SK-N-SH treated with all-trans-retinoic acid at 6 μM for 48 hours (cell line): ENCODE data around the gene KIAA1755.

Source experiments
- ATAC-seq: fragments of 200-7000 bp; cut with Tn5 transposase; 3 replicates; pipeline ENCODE4 v1.9.1; 2020; ENCODE audit warnings: mild to moderate bottlenecking, moderate library complexity
- ARNTL ChIP-seq: fragments of 450-650 bp; formaldehyde crosslinking; IDR thresholded peaks from 2 replicates; pipeline ENCODE4 v1.5.0; 2020; ENCODE audit warnings: low read depth, mild to moderate bottlenecking, moderate library complexity, borderline replicate concordance
- BACH2 ChIP-seq: fragments of 250-450 bp; sonication (Bioruptor Pico); IDR thresholded peaks from 2 replicates; pipeline ENCODE4 v1.9.0; 2021; ENCODE audit warnings: mild to moderate bottlenecking, borderline replicate concordance
- CSDC2 ChIP-seq: fragments of 250-450 bp; sonication (Bioruptor Pico); IDR thresholded peaks from 2 replicates; pipeline ENCODE4 v1.5.0; 2020; ENCODE audit warnings: mild to moderate bottlenecking, moderate library complexity
- ESRRG ChIP-seq: fragments of 250-450 bp; sonication (Bioruptor Pico); IDR thresholded peaks from 2 replicates; pipeline ENCODE4 v1.6.1; 2021; ENCODE audit warnings: mild to moderate bottlenecking
- GLIS3 ChIP-seq: fragments of 250-450 bp; sonication (Bioruptor Pico); IDR thresholded peaks from 2 replicates; pipeline ENCODE4 v1.5.0; 2020; ENCODE audit warnings: mild to moderate bottlenecking, moderate library complexity
- ISL1 ChIP-seq: fragments of 250-450 bp; sonication (Bioruptor Pico); IDR thresholded peaks from 2 replicates; pipeline ENCODE4 v2.1.2; 2022; ENCODE audit warnings: mild to moderate bottlenecking, moderate library complexity
- OSR1 ChIP-seq: fragments of 250-450 bp; sonication (Bioruptor Pico); IDR thresholded peaks from 2 replicates; pipeline ENCODE4 v1.8.0; 2022; ENCODE audit warnings: moderate library complexity, mild to moderate bottlenecking, inconsistent platforms
- PPARA ChIP-seq: fragments of 250-450 bp; sonication (Bioruptor Pico); IDR thresholded peaks from 2 replicates; pipeline ENCODE4 v1.5.0; 2020; ENCODE audit warnings: mild to moderate bottlenecking, borderline replicate concordance
- RARB ChIP-seq: fragments of 250-450 bp; sonication (Bioruptor Pico); IDR thresholded peaks from 2 replicates; pipeline ENCODE4 v1.8.0; 2021; ENCODE audit warnings: mild to moderate bottlenecking, moderate library complexity
- SNAI2 ChIP-seq: fragments of 250-450 bp; sonication (Bioruptor Pico); IDR thresholded peaks from 2 replicates; pipeline ENCODE4 v1.5.0; 2020; ENCODE audit warnings: mild to moderate bottlenecking, moderate library complexity
- ZFP3 ChIP-seq: fragments of 250-450 bp; sonication (Bioruptor Pico); IDR thresholded peaks from 2 replicates; pipeline ENCODE4 v1.5.0; 2020; ENCODE audit warnings: mild to moderate bottlenecking, moderate library complexity
- ZNF565 ChIP-seq: fragments of 450-650 bp; formaldehyde crosslinking; conservative IDR thresholded peaks from 2 replicates; pipeline ENCODE4 v1.5.0; 2020; ENCODE audit warnings: low read depth, mild to moderate bottlenecking, moderate library complexity
- ZNF70 ChIP-seq: fragments of 450-650 bp; formaldehyde crosslinking; IDR thresholded peaks from 2 replicates; pipeline ENCODE4 v1.5.0; 2020; ENCODE audit warnings: mild to moderate bottlenecking, moderate library complexity
- ZNF8 ChIP-seq: fragments of 450-650 bp; formaldehyde crosslinking; IDR thresholded peaks from 2 replicates; pipeline ENCODE4 v1.5.0; 2020; ENCODE audit warnings: mild to moderate bottlenecking, moderate library complexity
- TF ChIP-seq, protein P1 (sequence below): fragments of 250-450 bp; sonication (Bioruptor Pico); IDR thresholded peaks from 2 replicates; pipeline ENCODE4 v1.8.0; 2021; ENCODE audit warnings: low read depth, mild to moderate bottlenecking, moderate library complexity, borderline replicate concordance
- TF ChIP-seq, protein P2 (sequence below): fragments of 250-450 bp; sonication (Bioruptor Pico); IDR thresholded peaks from 2 replicates; pipeline ENCODE4 v1.5.1; 2021; ENCODE audit warnings: mild to moderate bottlenecking, moderate library complexity
- TF ChIP-seq, protein P3 (sequence below): fragments of 250-450 bp; sonication (Bioruptor Pico); IDR thresholded peaks from 2 replicates; pipeline ENCODE4 v1.5.0; 2020; ENCODE audit warnings: mild to moderate bottlenecking, moderate library complexity
- TF ChIP-seq, protein P4 (sequence below): fragments of 250-450 bp; sonication (Bioruptor Pico); IDR thresholded peaks from 2 replicates; pipeline ENCODE4 v1.8.0; 2020; ENCODE audit warnings: mild to moderate bottlenecking, moderate library complexity, borderline replicate concordance

The KIAA1755 gene

DNA sequence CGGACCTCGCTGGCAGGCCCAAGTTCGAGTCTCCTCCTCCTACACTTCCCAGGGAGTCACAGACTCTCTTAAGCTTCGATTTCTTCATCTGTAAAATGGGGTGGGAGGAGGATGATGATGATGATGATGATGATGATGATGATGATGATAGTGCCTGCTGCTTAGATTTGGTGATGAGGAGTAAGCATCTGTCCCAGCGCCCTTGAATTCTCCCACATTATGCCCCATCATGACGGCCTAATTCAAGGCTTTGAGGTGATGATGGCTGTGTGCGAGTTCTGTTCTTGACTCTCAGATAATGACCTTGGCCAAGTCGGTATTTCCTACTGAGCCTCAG lies 487 bp upstream of the KIAA1755 start:
- no peak for ATAC-seq
- TF ChIP-seq BACH2 (CRISPR knock-in tag) (no peak), ARNTL (CRISPR knock-in tag) (no peak)
- TF ChIP-seq, protein P1, sequence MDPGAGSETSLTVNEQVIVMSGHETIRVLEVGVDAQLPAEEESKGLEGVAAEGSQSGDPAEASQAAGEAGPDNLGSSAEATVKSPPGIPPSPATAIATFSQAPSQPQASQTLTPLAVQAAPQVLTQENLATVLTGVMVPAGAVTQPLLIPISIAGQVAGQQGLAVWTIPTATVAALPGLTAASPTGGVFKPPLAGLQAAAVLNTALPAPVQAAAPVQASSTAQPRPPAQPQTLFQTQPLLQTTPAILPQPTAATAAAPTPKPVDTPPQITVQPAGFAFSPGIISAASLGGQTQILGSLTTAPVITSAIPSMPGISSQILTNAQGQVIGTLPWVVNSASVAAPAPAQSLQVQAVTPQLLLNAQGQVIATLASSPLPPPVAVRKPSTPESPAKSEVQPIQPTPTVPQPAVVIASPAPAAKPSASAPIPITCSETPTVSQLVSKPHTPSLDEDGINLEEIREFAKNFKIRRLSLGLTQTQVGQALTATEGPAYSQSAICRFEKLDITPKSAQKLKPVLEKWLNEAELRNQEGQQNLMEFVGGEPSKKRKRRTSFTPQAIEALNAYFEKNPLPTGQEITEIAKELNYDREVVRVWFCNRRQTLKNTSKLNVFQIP (CRISPR knock-in tag) = no peak
- TF ChIP-seq, all 23 proteins: peak for 0

DNA sequence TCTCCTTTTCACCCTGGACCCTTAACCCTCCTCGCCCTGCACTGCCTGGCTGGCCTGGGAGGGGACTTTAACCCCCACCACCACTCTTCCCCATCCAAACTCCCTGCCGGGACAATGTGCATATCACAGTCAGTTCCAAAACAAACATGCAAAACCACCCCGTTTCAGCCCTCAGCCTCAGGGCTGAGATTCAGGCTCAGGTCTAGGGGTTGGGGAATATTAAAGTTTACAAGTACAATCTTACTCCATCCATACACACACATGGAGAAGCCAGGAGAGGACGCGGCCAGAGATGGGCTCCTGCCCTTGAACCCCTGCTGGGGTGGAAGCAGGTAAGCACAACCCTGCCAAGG lies 534 bp downstream of the KIAA1755 start:
- TF ChIP-seq, protein P2, sequence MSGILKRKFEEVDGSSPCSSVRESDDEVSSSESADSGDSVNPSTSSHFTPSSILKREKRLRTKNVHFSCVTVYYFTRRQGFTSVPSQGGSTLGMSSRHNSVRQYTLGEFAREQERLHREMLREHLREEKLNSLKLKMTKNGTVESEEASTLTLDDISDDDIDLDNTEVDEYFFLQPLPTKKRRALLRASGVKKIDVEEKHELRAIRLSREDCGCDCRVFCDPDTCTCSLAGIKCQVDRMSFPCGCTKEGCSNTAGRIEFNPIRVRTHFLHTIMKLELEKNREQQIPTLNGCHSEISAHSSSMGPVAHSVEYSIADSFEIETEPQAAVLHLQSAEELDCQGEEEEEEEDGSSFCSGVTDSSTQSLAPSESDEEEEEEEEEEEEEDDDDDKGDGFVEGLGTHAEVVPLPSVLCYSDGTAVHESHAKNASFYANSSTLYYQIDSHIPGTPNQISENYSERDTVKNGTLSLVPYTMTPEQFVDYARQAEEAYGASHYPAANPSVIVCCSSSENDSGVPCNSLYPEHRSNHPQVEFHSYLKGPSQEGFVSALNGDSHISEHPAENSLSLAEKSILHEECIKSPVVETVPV = no peak
- TF ChIP-seq OSR1 (CRISPR knock-in tag) = no peak
- TF ChIP-seq GLIS3 (CRISPR knock-in tag) = no peak
- TF ChIP-seq, protein P3, sequence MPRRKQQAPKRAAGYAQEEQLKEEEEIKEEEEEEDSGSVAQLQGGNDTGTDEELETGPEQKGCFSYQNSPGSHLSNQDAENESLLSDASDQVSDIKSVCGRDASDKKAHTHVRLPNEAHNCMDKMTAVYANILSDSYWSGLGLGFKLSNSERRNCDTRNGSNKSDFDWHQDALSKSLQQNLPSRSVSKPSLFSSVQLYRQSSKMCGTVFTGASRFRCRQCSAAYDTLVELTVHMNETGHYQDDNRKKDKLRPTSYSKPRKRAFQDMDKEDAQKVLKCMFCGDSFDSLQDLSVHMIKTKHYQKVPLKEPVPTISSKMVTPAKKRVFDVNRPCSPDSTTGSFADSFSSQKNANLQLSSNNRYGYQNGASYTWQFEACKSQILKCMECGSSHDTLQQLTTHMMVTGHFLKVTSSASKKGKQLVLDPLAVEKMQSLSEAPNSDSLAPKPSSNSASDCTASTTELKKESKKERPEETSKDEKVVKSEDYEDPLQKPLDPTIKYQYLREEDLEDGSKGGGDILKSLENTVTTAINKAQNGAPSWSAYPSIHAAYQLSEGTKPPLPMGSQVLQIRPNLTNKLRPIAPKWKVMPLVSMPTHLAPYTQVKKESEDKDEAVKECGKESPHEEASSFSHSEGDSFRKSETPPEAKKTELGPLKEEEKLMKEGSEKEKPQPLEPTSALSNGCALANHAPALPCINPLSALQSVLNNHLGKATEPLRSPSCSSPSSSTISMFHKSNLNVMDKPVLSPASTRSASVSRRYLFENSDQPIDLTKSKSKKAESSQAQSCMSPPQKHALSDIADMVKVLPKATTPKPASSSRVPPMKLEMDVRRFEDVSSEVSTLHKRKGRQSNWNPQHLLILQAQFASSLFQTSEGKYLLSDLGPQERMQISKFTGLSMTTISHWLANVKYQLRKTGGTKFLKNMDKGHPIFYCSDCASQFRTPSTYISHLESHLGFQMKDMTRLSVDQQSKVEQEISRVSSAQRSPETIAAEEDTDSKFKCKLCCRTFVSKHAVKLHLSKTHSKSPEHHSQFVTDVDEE (CRISPR knock-in tag) = no peak
- no peak for TF ChIP-seq PPARA (CRISPR knock-in tag)
- no peak for TF ChIP-seq SNAI2 (CRISPR knock-in tag)
- no peak for TF ChIP-seq ZNF565 (CRISPR knock-in tag)
- TF ChIP-seq ZFP3 = no peak
- no peak for TF ChIP-seq CSDC2 (CRISPR knock-in tag)
- no peak for TF ChIP-seq ARNTL (CRISPR knock-in tag)
- no peak for TF ChIP-seq ZNF8 (CRISPR knock-in tag)
- peak; percentile 65 for ATAC-seq

DNA sequence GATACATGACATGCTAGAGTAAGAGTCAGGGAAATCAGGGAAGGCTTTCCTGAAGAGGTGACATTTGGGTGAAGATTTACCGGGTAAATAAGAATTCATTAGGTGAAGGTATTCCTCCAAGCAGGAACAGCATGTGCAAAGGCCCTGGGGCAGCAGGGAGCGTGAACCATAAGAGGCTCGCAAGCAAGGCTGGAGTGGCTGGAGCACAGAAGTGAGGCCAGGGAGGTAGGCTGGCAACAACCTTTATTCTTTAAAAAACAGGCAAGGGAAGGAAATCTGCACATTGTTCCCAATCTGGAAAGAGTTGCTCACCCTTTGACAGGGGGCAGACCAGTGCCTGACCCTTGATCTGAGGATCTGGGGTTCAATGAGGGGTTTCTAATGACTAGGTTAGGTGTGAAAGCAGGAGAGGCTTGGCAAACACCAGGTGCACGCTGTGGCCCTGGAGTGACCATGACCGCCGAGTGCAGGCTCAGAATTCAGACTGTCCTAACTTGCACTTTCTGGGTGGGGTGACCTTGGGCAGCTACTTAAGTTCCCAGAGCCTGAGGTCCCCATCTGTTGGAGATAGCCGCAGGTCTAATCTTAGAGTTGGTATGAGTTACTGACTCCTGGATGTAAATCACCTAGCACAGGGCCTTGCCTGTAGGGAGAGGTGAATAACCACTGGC lies 1.9 kb downstream of the KIAA1755 start:
- TF ChIP-seq PPARA (CRISPR knock-in tag) (no peak), OSR1 (CRISPR knock-in tag) (no peak), ZFP3 (no peak), SNAI2 (CRISPR knock-in tag) (no peak), ARNTL (CRISPR knock-in tag) (no peak), CSDC2 (CRISPR knock-in tag) (no peak), ESRRG (CRISPR knock-in tag) (no peak), ZNF70 (CRISPR knock-in tag) (no peak), ZNF8 (CRISPR knock-in tag) (no peak), RARB (no peak), ISL1 (CRISPR knock-in tag) (no peak)
- TF ChIP-seq, protein P4, sequence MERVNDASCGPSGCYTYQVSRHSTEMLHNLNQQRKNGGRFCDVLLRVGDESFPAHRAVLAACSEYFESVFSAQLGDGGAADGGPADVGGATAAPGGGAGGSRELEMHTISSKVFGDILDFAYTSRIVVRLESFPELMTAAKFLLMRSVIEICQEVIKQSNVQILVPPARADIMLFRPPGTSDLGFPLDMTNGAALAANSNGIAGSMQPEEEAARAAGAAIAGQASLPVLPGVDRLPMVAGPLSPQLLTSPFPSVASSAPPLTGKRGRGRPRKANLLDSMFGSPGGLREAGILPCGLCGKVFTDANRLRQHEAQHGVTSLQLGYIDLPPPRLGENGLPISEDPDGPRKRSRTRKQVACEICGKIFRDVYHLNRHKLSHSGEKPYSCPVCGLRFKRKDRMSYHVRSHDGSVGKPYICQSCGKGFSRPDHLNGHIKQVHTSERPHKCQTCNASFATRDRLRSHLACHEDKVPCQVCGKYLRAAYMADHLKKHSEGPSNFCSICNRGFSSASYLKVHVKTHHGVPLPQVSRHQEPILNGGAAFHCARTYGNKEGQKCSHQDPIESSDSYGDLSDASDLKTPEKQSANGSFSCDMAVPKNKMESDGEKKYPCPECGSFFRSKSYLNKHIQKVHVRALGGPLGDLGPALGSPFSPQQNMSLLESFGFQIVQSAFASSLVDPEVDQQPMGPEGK (CRISPR knock-in tag) = no peak
- TF ChIP-seq, protein P3 (CRISPR knock-in tag) = no peak
- no peak for ATAC-seq
